G401 (cell line): ENCODE measurements around the gene DKK2. TPM values are rescaled to one million over a fixed set of nuclear protein-coding genes. Genes with fewer than 3 reads are reported as not detected.

ENCODE experiments used
- DNase-seq: peaks from one replicate; pipeline ENCODE4 v3.0.0-alpha.2; 2015; ENCODE audit warnings: low spot score
- in situ Hi-C: cut with HindIII; loops from 2 replicates; pipeline ENCODE4 v1.10.0; 2016; ENCODE audit warnings: low sequenced_read_pairs, mixed read lengths
- total RNA-seq: library from RNA; depleted of rRNA; stranded (reverse); fragments of >200 nt; shearing (Covaris generic); gene quantifications from 2 replicates; pipeline ENCODE4 v1.2.3, GENCODE V29; 2014; rRNA removed

DKK2 gene
- not detected in 2 replicates for total RNA-seq

GRCh38 chr4:107035819-107036583 lies at the start of gene DKK2:
DKK2 (minus strand) TSS chr4:107036313; CDS start chr4:107035591, 722 bp downstream.
- DNase-seq: peak; percentile 10
- in situ Hi-C loops: no loop called here

GRCh38 chr4:107077192-107077591 lies 41.1 kb upstream of the DKK2 start:
- DNase-seq: no peak
- in situ Hi-C loops: no loop called here

GRCh38 chr4:107072836-107073736 lies 37.0 kb upstream of the DKK2 start:
- in situ Hi-C loops: no loop called here
- DNase-seq: no peak

GRCh38 chr4:107071108-107071507 lies 35.0 kb upstream of the DKK2 start:
- in situ Hi-C loops: no loop called here
- DNase-seq: no peak

GRCh38 chr4:107069049-107069448 lies 32.9 kb upstream of the DKK2 start:
- in situ Hi-C loops: no loop called here
- no peak for DNase-seq

GRCh38 chr4:107068116-107068515 lies 32.0 kb upstream of the DKK2 start:
- DNase-seq: no peak
- in situ Hi-C loops: no loop called here

GRCh38 chr4:107066621-107067020 lies 30.5 kb upstream of the DKK2 start:
- in situ Hi-C loops: no loop called here
- no peak for DNase-seq

GRCh38 chr4:107065201-107065600 lies 29.1 kb upstream of the DKK2 start:
- in situ Hi-C loops: no loop called here
- no peak for DNase-seq

- no peak for DNase-seq
- in situ Hi-C loops: no loop called here
These were observed 24.3 kb upstream of the DKK2 start for GRCh38 chr4:107060388-107060787.

- no peak for DNase-seq
- in situ Hi-C loops: no loop called here
These were observed 22.7 kb upstream of the DKK2 start for GRCh38 chr4:107058828-107059227.

GRCh38 chr4:107050525-107051135 lies 14.5 kb upstream of the DKK2 start:
- DNase-seq: peak; percentile 60
- in situ Hi-C loops: no loop called here

GRCh38 chr4:107046261-107046660 lies 10.1 kb upstream of the DKK2 start:
- in situ Hi-C loops: no loop called here
- no peak for DNase-seq

GRCh38 chr4:107044170-107044569 lies 8.1 kb upstream of the DKK2 start:
- no peak for DNase-seq
- in situ Hi-C loops: no loop called here

- peak; percentile 59 for DNase-seq
- in situ Hi-C loops: no loop called here
These were observed 1.1 kb upstream of the DKK2 start for GRCh38 chr4:107037199-107037584.

- in situ Hi-C loops: no loop called here
- DNase-seq: no peak
These were observed 578 bp upstream of the DKK2 start for GRCh38 chr4:107036584-107037198.

- peak; percentile 22 for DNase-seq
- in situ Hi-C loops: no loop called here
These were observed 906 bp downstream of the DKK2 start for GRCh38 chr4:107034996-107035818.

GRCh38 chr4:107034091-107034995 lies 1.8 kb downstream of the DKK2 start:
- in situ Hi-C loops: no loop called here
- peak; percentile 37 for DNase-seq

- in situ Hi-C loops: no loop called here
- no peak for DNase-seq
These were observed 8.7 kb downstream of the DKK2 start for GRCh38 chr4:107027379-107027778.
